Kidney (tissue), 14 donors: ENCODE measurements around the gene PCNX1. TPM values are rescaled to one million over a fixed set of nuclear protein-coding genes. Genes with fewer than 3 reads are reported as not detected.
A peak's percentile ranks its signal among the peaks of the same experiment; 100 is the strongest.

Experiments
- DNase-seq, 5 donors: peaks; one replicate each; pipeline ENCODE4 v3.0.0-alpha.2; 2013 to 2020
- FAIRE-seq: peaks from 2 replicates; lab custom pipeline; 2012; peaks lifted over from hg19 to GRCh38; lab: Jason Lieb, UNC
- H3K27ac ChIP-seq, 2 donors: one replicate each; pipeline ENCODE4 v1.7.0; 2013; ENCODE audit warnings: low read depth in 2 of 2, low read length in 2 of 2, inconsistent platforms in 1 of 2
- H3K27me3 ChIP-seq: one replicate; pipeline ENCODE4 v1.7.1; 2013; ENCODE audit warnings: low read length, inconsistent platforms; ENCODE audit not compliant: control insufficient read depth, insufficient read depth
- H3K36me3 ChIP-seq, 3 donors: one replicate each; pipeline versions ENCODE4 v1.7.0 to v1.7.1; 2013; ENCODE audit warnings: low read length in 3 of 3, control low read depth in 1 of 3, inconsistent platforms in 1 of 3; ENCODE audit not compliant: insufficient read depth in 3 of 3, control insufficient read depth in 2 of 3
- H3K4me1 ChIP-seq, 3 donors: one replicate each; pipeline versions ENCODE4 v1.7.0 to v1.7.1; 2013; ENCODE audit warnings: low read length in 3 of 3, inconsistent platforms in 1 of 3, low read depth in 1 of 3; ENCODE audit not compliant: control insufficient read depth in 2 of 3, insufficient read depth in 2 of 3
- H3K4me3 ChIP-seq, 3 donors: one replicate each; pipeline versions ENCODE4 v1.7.0 to v1.8.1; 2013; ENCODE audit warnings: low read length in 3 of 3, control low read depth in 1 of 3, inconsistent platforms in 1 of 3
- H3K9ac ChIP-seq, 3 donors: one replicate each; pipeline versions ENCODE4 v1.7.0 to v1.7.1; 2013; ENCODE audit warnings: low read length in 3 of 3, control low read depth in 1 of 3, inconsistent platforms in 1 of 3
- H3K9me3 ChIP-seq, 3 donors: one replicate each; pipeline versions ENCODE4 v1.7.0 to v1.7.1; 2013; ENCODE audit warnings: low read length in 3 of 3, control low read depth in 1 of 3, inconsistent platforms in 1 of 3; ENCODE audit not compliant: control insufficient read depth in 2 of 3, insufficient read depth in 1 of 3
- intact Hi-C: fragments of 100-400 bp; cut with DNase I; formaldehyde crosslinking; loops from one replicate; pipeline ENCODE4 v1.11.1; 2022
- polyA plus RNA-seq: library from polyadenylated mRNA; stranded (reverse); fragments of 350-450 nt; fragmentation: Illumina TruSeq; extraction: RNeasy Lipid Tissue Mini Kit (QIAGEN cat#74804); gene quantifications from one replicate; pipeline ENCODE4 v1.2.3, GENCODE V29; 2014; ENCODE audit warnings: low read depth, low replicate concordance; ENCODE audit not compliant: insufficient read depth
- total RNA-seq: library from RNA; stranded (reverse); fragmentation: NEBNext Ultra II Directional; extraction: Animal tissue kit (Norgen Biotek cat#: 25700); gene quantifications from one replicate; pipeline ENCODE4 v1.2.1, GENCODE V29; 2021
- TF ChIP-seq, protein P1 (sequence below): IDR thresholded peaks from 3 replicates; pipeline ENCODE4 v1.5.1; 2012; ENCODE audit warnings: mild to moderate bottlenecking, moderate library complexity, borderline replicate concordance; ENCODE audit not compliant: insufficient read depth; ENCODE audit errors: extremely low read depth
- donor health status: control.
- donor health status: control.
- donor health status: control.
- donor health status: control.
- donor health status: control.
- donor health status: DM: yes; HTN: yes; CAD: no.
- donor health status: Normal renal cell carcinoma (clear cell type).

The PCNX1 gene
- total and polyA plus RNA-seq, 2 donors from 2014 or later: 16.2 to 55.2 TPM

DNA sequence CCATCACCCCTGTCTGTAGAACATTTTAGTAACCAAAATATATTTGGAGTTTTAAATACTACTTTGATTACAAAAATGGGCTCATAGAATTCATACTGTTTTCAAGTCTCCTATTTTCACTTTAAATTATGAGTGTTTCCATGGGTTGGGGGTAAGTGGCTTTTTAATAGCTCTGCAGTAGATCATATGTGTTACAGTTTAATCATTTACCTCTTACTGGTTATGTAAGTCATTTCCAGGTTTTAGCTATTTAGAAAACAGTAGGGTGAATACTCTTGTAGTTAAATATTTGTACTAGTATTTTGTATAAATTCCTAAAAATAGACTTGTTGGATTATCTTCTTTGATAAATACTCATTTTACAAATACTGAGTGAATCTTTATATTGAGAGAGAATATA, 8.2 kb downstream of the PCNX1 start:
- no peaks in the 10 kb centered on the region for H3K9me3 ChIP-seq
- intact Hi-C loops: no loop called here
- no peaks in the 10 kb centered on the region for H3K36me3 ChIP-seq
- TF ChIP-seq, protein P1, sequence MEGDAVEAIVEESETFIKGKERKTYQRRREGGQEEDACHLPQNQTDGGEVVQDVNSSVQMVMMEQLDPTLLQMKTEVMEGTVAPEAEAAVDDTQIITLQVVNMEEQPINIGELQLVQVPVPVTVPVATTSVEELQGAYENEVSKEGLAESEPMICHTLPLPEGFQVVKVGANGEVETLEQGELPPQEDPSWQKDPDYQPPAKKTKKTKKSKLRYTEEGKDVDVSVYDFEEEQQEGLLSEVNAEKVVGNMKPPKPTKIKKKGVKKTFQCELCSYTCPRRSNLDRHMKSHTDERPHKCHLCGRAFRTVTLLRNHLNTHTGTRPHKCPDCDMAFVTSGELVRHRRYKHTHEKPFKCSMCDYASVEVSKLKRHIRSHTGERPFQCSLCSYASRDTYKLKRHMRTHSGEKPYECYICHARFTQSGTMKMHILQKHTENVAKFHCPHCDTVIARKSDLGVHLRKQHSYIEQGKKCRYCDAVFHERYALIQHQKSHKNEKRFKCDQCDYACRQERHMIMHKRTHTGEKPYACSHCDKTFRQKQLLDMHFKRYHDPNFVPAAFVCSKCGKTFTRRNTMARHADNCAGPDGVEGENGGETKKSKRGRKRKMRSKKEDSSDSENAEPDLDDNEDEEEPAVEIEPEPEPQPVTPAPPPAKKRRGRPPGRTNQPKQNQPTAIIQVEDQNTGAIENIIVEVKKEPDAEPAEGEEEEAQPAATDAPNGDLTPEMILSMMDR: no peak
- H3K27me3 ChIP-seq: no peaks in the 10 kb centered on the region
- DNase-seq (no peak), FAIRE-seq (peak; percentile 23)
- no peak overlapping the region for H3K9ac ChIP-seq
- no peak overlapping the region for H3K4me3 ChIP-seq
- no peak overlapping the region for H3K27ac ChIP-seq
- peaks cover 0 to 18% (median 2%) of the 10 kb centered on the region in 3 donors for H3K4me1 ChIP-seq

- Histone ChIP-seq H3K36me3 (no peaks in the 10 kb centered on the region), H3K4me3 (no peak overlapping the region), H3K4me1 (peaks cover 0 to 21% (median 0%) of the 10 kb centered on the region in 3 donors), H3K27ac (no peak overlapping the region), H3K27me3 (no peaks in the 10 kb centered on the region), H3K9ac (no peak overlapping the region), H3K9me3 (no peaks in the 10 kb centered on the region)
- DNase-seq (no peak), FAIRE-seq (no peak)
- TF ChIP-seq, protein P1: no peak
- intact Hi-C loops: no loop called here
These were observed 9.0 kb downstream of the PCNX1 start for GRCh38 chr14:70916300-70916699.

GRCh38 chr14:70916799-70917198, 9.5 kb downstream of the PCNX1 start:
- no peaks in the 10 kb centered on the region for H3K36me3 ChIP-seq
- no peaks in the 10 kb centered on the region for H3K9me3 ChIP-seq
- H3K4me3 ChIP-seq: no peak overlapping the region
- no peaks in the 10 kb centered on the region for H3K27me3 ChIP-seq
- peaks cover 0 to 21% (median 0%) of the 10 kb centered on the region in 3 donors for H3K4me1 ChIP-seq
- no peak overlapping the region for H3K27ac ChIP-seq
- no peak for FAIRE-seq
- DNase-seq: no peak
- H3K9ac ChIP-seq: no peak overlapping the region
- TF ChIP-seq, protein P1: no peak
- intact Hi-C loops: no loop called here

- Histone ChIP-seq H3K27ac (no peak overlapping the region), H3K4me1 (peaks cover 0 to 21% (median 0%) of the 10 kb centered on the region in 3 donors), H3K9ac (no peak overlapping the region), H3K4me3 (no peak overlapping the region), H3K36me3 (no peaks in the 10 kb centered on the region), H3K9me3 (no peaks in the 10 kb centered on the region), H3K27me3 (no peaks in the 10 kb centered on the region)
- TF ChIP-seq, protein P1: no peak
- intact Hi-C loops: no loop called here
- no peak for FAIRE-seq
- no peak for DNase-seq
These were observed 10.4 kb downstream of the PCNX1 start for GRCh38 chr14:70917633-70918032.
